Measurements from ENCODE around the gene NPR1. TPM values are rescaled to one million over a fixed set of nuclear protein-coding genes. Genes with fewer than 3 reads are reported as not detected.
"Not testable (repeated sequence)": the region's sequence is repeated elsewhere in the genome, so short reads cannot be mapped to it uniquely, and the experiment has no call there.

The NPR1 gene
- polyA plus RNA-seq, 1 donor, result 4.7 TPM

DNA sequence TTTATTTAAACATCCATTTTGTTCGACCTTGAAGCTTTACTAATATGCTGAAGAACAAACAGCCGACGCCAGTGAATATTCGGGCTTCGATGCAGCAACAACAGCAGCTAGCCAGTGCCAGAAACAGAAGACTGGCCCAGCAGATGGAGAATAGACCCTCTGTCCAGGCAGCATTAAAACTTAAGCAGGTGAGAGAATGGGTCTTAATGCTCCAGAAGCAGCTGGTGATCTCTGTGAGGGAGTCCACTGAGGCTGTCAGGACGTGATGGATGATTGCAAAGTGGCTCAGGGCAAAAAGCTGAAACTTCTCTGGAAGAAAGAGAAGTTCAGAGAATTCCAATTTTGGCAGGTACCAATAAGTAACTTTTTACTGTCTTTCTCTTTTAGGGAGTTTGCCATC, 40.2 kb upstream of the NPR1 start:
- no peak for DNase-seq
- Histone ChIP-seq H3K9me3 (ENCODE audit: control insufficient read depth, low read depth, low read length) (no peaks in the 10 kb centered on the region), H3K4me1 (ENCODE audit: control insufficient read depth, insufficient read depth, low read length) (peaks cover 9% of the 10 kb centered on the region), H3K27ac (ENCODE audit: low read length) (no peak overlapping the region), H3K36me3 (ENCODE audit: control insufficient read depth, insufficient read depth, low read length) (peaks cover 71% of the 10 kb centered on the region), H3K4me3 (ENCODE audit: low read length) (no peak overlapping the region), H3K27me3 (ENCODE audit: control insufficient read depth, insufficient read depth, low read length) (no peaks in the 10 kb centered on the region)
- 84% methylated on average over 4 of the region's 6 CpGs for WGBS (ENCODE audit: insufficient coverage, low lambda C conversion rate)

DNA sequence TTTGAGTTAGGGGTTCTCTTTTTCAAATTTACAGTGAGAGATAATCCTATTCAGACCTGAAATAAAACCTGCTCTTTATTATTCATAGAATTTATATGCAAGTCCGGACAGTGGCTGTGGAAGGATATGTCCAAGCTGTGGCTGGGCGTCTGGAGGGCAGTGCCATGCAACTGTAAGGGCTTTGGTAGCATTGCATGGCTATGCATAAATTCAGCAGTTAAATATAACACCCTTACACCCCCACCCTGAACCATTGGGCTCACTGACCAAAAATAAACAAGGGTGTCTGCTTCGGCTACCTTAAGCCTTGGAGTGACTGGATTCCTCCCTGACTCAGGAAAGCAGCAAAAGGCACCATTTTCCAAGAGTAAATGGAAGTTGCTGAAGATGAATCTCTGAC, 39.2 kb upstream of the NPR1 start:
- WGBS (ENCODE audit: insufficient coverage, low lambda C conversion rate), result no CpG with 5 or more reads among the region's 3 CpGs
- no peak overlapping the region for H3K27ac ChIP-seq (ENCODE audit: low read length)
- H3K9me3 ChIP-seq (ENCODE audit: control insufficient read depth, low read depth, low read length), result no peaks in the 10 kb centered on the region
- DNase-seq, result no peak
- no peak overlapping the region for H3K4me3 ChIP-seq (ENCODE audit: low read length)
- H3K27me3 ChIP-seq (ENCODE audit: control insufficient read depth, insufficient read depth, low read length), result no peaks in the 10 kb centered on the region
- H3K36me3 ChIP-seq (ENCODE audit: control insufficient read depth, insufficient read depth, low read length), result peaks cover 82% of the 10 kb centered on the region
- H3K4me1 ChIP-seq (ENCODE audit: control insufficient read depth, insufficient read depth, low read length), result peaks cover 10% of the 10 kb centered on the region

DNA sequence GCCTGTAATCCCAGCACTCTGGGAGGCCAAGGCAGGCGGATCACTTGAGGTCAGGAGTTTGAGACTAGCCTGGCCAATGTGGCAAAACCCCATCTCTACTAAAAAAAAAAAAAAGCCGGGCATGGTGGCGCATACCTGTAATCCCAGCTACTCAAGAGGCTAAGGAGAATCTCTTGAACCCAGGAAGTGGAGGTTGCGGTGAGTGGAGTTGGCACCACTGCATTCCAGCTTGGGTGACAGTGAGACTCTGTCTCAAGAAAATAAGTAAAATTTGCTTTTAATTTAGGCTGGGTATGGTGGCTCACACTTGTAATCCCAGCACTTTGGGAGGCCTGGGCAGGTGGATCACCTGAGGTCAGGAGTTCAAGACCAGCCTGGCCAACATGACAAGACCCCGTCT, 38.3 kb upstream of the NPR1 start:
- not testable (repeated sequence) for H3K27ac ChIP-seq (ENCODE audit: low read length); H3K27me3 ChIP-seq (ENCODE audit: control insufficient read depth, insufficient read depth, low read length); DNase-seq; H3K9me3 ChIP-seq (ENCODE audit: control insufficient read depth, low read depth, low read length); H3K4me3 ChIP-seq (ENCODE audit: low read length)
- WGBS (ENCODE audit: insufficient coverage, low lambda C conversion rate), result no CpG with 5 or more reads among the region's 5 CpGs
- Histone ChIP-seq H3K4me1 (ENCODE audit: control insufficient read depth, insufficient read depth, low read length) (peaks cover 11% of the 10 kb centered on the region), H3K36me3 (ENCODE audit: control insufficient read depth, insufficient read depth, low read length) (peaks cover 90% of the 10 kb centered on the region)

DNA sequence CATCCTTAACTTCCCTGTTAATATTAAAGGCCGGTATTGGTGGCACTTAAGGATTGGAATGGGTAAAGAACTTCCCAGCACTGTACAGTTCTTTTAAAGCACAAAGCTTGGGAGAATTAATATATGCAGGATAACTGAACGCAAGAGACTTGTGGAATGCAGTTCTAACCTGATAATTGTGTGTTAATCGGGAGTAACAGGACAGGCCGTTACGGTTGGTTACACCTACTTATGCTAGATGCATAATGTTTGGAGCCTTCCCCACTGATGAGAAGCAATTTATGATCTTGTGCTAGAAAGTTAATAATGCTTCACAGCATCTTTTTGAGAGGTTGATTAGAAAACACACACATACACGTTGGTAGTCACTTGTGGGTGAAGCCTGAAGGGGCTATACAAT, 37.6 kb upstream of the NPR1 start:
- no peaks in the 10 kb centered on the region for H3K9me3 ChIP-seq (ENCODE audit: control insufficient read depth, low read depth, low read length)
- peaks cover 11% of the 10 kb centered on the region for H3K4me1 ChIP-seq (ENCODE audit: control insufficient read depth, insufficient read depth, low read length)
- H3K27ac ChIP-seq (ENCODE audit: low read length), result no peak overlapping the region
- no peak for DNase-seq
- WGBS (ENCODE audit: insufficient coverage, low lambda C conversion rate), result 73% methylated on average over 2 of the region's 6 CpGs
- H3K36me3 ChIP-seq (ENCODE audit: control insufficient read depth, insufficient read depth, low read length), result peaks cover 94% of the 10 kb centered on the region
- H3K27me3 ChIP-seq (ENCODE audit: control insufficient read depth, insufficient read depth, low read length), result no peaks in the 10 kb centered on the region
- no peak overlapping the region for H3K4me3 ChIP-seq (ENCODE audit: low read length)

DNA sequence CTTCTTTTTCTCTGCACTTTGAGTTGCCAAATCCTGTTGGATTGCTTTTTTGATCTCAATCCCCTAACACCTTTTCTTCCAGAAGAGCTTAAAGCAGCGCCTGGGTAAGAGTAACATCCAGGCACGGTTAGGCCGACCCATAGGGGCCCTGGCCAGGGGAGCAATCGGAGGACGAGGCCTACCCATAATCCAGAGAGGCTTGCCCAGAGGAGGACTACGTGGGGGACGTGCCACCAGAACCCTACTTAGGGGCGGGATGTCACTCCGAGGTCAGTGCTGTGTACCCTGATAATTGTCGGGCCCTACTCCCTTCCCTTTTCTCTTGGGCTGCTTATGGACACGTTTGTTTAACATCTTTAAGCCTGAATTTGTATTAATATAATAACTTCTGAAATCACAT, 36.3 kb upstream of the NPR1 start:
- Histone ChIP-seq H3K4me1 (ENCODE audit: control insufficient read depth, insufficient read depth, low read length) (peaks cover 10% of the 10 kb centered on the region), H3K4me3 (ENCODE audit: low read length) (no peak overlapping the region), H3K27me3 (ENCODE audit: control insufficient read depth, insufficient read depth, low read length) (no peaks in the 10 kb centered on the region), H3K27ac (ENCODE audit: low read length) (no peak overlapping the region), H3K9me3 (ENCODE audit: control insufficient read depth, low read depth, low read length) (no peaks in the 10 kb centered on the region), H3K36me3 (ENCODE audit: control insufficient read depth, insufficient read depth, low read length) (peaks cover 95% of the 10 kb centered on the region)
- WGBS (ENCODE audit: insufficient coverage, low lambda C conversion rate), result no CpG with 5 or more reads among the region's 11 CpGs
- DNase-seq, result no peak

DNA sequence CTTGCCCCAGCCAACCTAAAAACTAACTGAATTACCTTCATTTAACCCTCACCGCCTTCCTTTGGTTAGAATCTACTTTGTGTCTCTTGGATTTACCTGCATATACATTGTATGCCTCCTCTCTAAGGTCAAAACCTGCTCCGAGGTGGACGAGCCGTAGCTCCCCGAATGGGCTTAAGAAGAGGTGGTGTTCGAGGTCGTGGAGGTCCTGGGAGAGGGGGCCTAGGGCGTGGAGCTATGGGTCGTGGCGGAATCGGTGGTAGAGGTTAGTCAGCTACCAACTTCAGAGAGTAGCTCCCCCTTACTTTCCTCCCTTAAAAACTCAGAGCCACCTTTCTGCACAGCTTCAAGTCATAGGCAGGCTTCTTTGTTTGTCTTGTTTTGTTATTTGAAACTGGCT, 35.4 kb upstream of the NPR1 start:
- no peak for DNase-seq
- H3K9me3 ChIP-seq (ENCODE audit: control insufficient read depth, low read depth, low read length), result no peaks in the 10 kb centered on the region
- WGBS (ENCODE audit: insufficient coverage, low lambda C conversion rate), result no CpG with 5 or more reads among the region's 11 CpGs
- no peak overlapping the region for H3K4me3 ChIP-seq (ENCODE audit: low read length)
- H3K27ac ChIP-seq (ENCODE audit: low read length), result no peak overlapping the region
- peaks cover 89% of the 10 kb centered on the region for H3K36me3 ChIP-seq (ENCODE audit: control insufficient read depth, insufficient read depth, low read length)
- H3K27me3 ChIP-seq (ENCODE audit: control insufficient read depth, insufficient read depth, low read length), result no peaks in the 10 kb centered on the region
- peaks cover 10% of the 10 kb centered on the region for H3K4me1 ChIP-seq (ENCODE audit: control insufficient read depth, insufficient read depth, low read length)

DNA sequence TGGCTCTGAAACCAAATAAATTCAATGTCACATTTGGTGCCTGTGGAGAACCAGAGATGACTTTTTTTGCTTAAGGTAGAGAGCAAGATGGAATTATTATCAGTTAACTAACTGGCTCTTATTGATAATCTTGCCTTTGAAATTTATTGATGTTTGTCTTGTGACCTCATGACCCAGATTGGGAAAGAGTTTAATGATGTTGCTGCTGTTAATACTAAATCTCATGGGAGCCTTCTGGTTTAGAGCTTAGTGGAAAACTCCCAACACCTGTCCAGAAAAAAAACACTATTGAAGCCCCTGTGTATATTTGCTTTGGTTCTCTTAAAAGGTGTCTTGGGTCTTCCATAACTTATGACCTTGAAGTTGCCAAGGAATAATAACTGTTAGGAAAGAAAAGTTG, 34.7 kb upstream of the NPR1 start:
- DNase-seq, result peak in 1 of 2 donors; percentile 43
- no peaks in the 10 kb centered on the region for H3K27me3 ChIP-seq (ENCODE audit: control insufficient read depth, insufficient read depth, low read length)
- no peaks in the 10 kb centered on the region for H3K9me3 ChIP-seq (ENCODE audit: control insufficient read depth, low read depth, low read length)
- H3K4me3 ChIP-seq (ENCODE audit: low read length), result no peak overlapping the region
- no peak overlapping the region for H3K27ac ChIP-seq (ENCODE audit: low read length)
- H3K4me1 ChIP-seq (ENCODE audit: control insufficient read depth, insufficient read depth, low read length), result peaks cover 10% of the 10 kb centered on the region
- peaks cover 83% of the 10 kb centered on the region for H3K36me3 ChIP-seq (ENCODE audit: control insufficient read depth, insufficient read depth, low read length)

DNA sequence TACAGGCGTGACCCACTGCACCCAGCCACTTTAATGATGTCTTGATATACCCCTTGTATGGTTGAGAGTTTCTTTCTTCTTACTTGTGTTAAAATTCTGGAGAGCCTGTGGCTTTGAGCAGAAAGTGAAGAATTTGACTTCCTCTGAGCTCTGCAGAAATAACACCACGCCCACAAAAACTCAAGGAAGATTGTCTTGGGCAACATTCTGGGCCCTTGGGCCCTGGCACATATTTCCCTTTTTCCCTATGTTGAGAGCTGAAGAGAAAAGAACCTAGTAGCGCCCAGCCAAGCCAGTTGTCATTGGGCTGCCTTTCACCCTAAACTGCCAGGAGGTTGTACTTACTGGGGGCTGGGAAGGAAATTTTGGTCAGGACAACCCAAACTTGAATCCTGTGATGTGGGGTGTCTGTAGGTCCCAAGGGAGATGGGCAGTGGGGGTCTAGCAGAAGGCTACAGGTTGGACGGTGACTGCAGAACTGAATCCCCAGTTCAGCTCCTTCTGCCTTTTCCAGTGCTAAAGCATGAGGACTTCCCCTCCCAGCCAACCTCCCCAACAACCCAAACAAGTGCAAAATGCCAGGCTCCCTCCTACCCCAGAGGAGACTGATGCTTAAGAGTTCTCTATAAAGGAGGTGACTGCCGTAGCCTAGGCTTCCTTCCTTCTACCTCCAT, 31.7 kb upstream of the NPR1 start:
- no peak overlapping the region for H3K4me3 ChIP-seq (ENCODE audit: low read length)
- H3K36me3 ChIP-seq (ENCODE audit: control insufficient read depth, insufficient read depth, low read length), result peaks cover 53% of the 10 kb centered on the region
- H3K4me1 ChIP-seq (ENCODE audit: control insufficient read depth, insufficient read depth, low read length), result peaks cover 16% of the 10 kb centered on the region
- H3K27ac ChIP-seq (ENCODE audit: low read length), result no peak overlapping the region
- no CpG with 5 or more reads among the region's 5 CpGs for WGBS (ENCODE audit: insufficient coverage, low lambda C conversion rate)
- no peaks in the 10 kb centered on the region for H3K9me3 ChIP-seq (ENCODE audit: control insufficient read depth, low read depth, low read length)
- DNase-seq, result no peak
- H3K27me3 ChIP-seq (ENCODE audit: control insufficient read depth, insufficient read depth, low read length), result no peaks in the 10 kb centered on the region

DNA sequence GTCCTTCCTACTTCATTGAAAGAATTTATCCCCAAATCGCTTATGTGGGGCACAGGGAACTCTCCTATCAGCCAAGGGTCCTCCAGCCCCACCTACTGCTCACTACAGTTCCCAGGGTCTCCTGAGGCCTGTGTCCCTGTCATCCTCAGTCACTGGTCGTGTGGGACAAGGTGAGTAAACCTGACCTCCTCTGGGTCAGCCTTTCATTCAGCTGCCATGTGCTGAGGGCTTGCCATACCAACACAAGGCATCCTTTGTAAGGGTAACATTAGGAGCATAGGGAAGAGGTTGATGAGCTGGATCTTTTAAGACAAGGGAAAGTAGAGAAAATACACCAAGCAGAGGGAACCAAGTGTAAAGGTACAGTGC, 31.2 kb upstream of the NPR1 start:
- no peak overlapping the region for H3K27ac ChIP-seq (ENCODE audit: low read length)
- H3K9me3 ChIP-seq (ENCODE audit: control insufficient read depth, low read depth, low read length), result no peaks in the 10 kb centered on the region
- peaks cover 47% of the 10 kb centered on the region for H3K36me3 ChIP-seq (ENCODE audit: control insufficient read depth, insufficient read depth, low read length)
- no peak overlapping the region for H3K4me3 ChIP-seq (ENCODE audit: low read length)
- WGBS (ENCODE audit: insufficient coverage, low lambda C conversion rate), result no CpG with 5 or more reads among the region's 2 CpGs
- H3K27me3 ChIP-seq (ENCODE audit: control insufficient read depth, insufficient read depth, low read length), result no peaks in the 10 kb centered on the region
- H3K4me1 ChIP-seq (ENCODE audit: control insufficient read depth, insufficient read depth, low read length), result peaks cover 16% of the 10 kb centered on the region
- no peak for DNase-seq

DNA sequence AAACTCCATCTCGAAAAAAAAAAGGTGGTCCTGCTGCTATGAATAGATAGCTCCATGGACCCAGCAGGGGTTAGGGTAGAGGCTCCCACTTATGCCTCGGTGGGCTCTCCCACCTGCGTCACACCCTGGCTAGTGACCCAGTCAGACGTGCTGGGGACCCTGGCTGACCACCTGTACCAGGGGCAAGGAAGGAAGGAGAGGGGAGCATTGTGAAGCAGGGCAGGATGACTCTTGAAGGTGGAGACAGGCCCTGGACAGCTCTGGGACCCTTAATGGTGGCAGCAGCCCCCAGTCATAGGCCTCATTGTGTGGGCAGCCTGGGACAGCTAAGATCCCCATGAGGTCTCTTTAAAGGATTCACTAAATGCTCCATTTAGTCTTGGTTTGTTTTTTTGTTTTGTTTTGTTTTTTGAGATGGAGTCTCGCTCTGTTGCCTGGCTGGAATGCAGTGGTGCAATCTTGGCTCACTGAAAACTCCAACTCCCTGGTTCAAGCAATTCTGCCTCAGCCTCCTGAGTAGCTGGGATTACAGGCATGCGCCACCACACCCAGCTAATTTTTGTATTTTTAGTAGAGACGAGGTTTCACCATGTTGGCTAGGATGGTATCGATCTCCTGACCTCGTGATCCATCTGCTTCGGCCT, 30.4 kb upstream of the NPR1 start:
- H3K27me3 ChIP-seq (ENCODE audit: control insufficient read depth, insufficient read depth, low read length), result no peaks in the 10 kb centered on the region
- DNase-seq, result no peak
- H3K27ac ChIP-seq (ENCODE audit: low read length), result no peak overlapping the region
- H3K4me3 ChIP-seq (ENCODE audit: low read length), result no peak overlapping the region
- no CpG with 5 or more reads among the region's 10 CpGs for WGBS (ENCODE audit: insufficient coverage, low lambda C conversion rate)
- H3K9me3 ChIP-seq (ENCODE audit: control insufficient read depth, low read depth, low read length), result no peaks in the 10 kb centered on the region
- H3K36me3 ChIP-seq (ENCODE audit: control insufficient read depth, insufficient read depth, low read length), result peaks cover 41% of the 10 kb centered on the region
- peaks cover 18% of the 10 kb centered on the region for H3K4me1 ChIP-seq (ENCODE audit: control insufficient read depth, insufficient read depth, low read length)

Data from large intestine (tissue), 3 donors.